ENCODE data around the gene TRERF1. TPM values are rescaled to one million over a fixed set of nuclear protein-coding genes. Genes with fewer than 3 reads are reported as not detected.

The TRERF1 gene
- total and polyA plus RNA-seq, 2 of the 4 experiments (the other 2 are of a cell fraction), result 6.3 to 9.9 TPM

DNA sequence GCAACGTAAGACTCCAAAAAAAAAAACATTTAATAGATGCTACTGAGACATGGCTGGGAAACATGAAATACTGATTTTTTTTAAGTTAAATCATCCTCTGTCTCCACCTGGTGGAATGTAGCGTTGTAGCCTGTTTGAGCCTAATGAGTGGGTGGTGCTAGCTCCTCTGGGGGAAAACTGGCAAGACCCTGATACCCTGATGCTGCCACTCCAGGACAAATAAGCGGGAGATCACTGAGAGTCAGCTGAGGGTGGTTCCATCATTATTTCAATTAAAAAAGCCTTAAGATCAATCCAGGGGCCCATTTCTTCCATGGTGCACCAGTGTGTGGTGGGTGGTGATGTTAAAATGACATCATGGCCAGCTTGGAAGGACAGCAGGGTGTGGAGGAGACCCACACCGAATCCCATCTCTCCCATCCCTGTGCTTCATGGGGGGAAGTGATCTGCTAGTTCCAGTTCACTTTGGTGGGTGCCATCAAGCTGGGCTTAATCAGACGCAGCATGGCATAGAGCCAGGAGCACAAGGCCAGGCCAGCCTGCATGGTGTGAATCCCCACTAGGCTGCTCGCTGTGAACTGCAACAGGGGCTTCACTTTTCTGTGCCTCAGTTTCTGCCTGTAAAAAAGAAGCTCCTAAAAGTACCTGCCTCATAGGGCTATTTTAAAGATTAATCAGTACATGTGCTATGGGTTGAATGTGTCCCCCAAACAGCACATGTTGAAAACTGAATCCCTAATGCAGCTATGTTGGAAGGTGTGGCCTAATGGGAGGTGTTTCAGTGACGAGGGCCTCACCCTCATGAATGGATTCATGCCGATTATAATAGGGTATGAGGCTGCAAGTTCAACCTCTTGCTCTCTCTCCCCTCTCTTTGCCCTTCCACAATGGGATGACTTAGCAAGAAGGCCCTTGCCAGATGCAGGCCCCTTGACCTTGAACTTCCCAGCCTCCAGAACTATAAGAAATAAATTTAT lies 221.1 kb downstream of the TRERF1 start (continued):
- TF ChIP-seq, protein P1, sequence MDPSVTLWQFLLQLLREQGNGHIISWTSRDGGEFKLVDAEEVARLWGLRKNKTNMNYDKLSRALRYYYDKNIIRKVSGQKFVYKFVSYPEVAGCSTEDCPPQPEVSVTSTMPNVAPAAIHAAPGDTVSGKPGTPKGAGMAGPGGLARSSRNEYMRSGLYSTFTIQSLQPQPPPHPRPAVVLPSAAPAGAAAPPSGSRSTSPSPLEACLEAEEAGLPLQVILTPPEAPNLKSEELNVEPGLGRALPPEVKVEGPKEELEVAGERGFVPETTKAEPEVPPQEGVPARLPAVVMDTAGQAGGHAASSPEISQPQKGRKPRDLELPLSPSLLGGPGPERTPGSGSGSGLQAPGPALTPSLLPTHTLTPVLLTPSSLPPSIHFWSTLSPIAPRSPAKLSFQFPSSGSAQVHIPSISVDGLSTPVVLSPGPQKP (IDR thresholded peaks at IDR 0.05; ENCODE audit: borderline replicate concordance, low read depth, low read length), result no peak

DNA sequence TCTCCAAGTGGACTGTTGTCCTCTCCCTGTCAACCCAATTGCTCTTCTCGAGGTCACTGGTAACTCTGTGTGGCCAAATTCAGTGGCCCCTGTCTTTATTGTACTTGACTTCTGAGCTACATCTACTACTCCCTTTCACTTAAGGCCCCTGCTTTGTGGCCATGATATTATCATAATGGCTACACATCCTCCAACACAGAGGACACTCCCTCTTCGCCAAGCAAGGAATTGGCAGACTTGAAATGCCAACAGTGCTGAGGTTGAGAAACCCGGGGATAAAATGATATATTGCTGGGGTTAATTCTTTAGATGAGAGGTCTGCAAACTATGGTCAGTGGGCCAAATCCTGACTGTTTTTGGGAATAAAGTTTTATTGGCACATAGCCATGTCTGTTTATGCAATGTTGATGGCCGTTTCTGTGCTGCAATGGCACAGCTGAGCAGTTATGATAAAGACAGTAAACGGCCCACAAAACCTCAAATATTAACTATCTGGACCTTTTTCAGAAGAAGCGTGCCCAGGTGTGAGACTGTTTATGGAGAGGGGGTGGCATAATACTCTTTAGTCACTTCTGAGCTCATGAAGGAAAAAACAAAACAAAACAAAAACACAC lies 222.1 kb downstream of the TRERF1 start:
- H3K4me1 ChIP-seq (ENCODE audit: control insufficient read depth, insufficient read depth, low read length), result peaks cover 13% of the 10 kb centered on the region
- POLR2A ChIA-PET (ENCODE audit: unreplicated experiment), result no interaction called here
- H3K9me3 ChIP-seq (ENCODE audit: control insufficient read depth, insufficient read depth, low read length), result no peaks in the 10 kb centered on the region
- TF ChIP-seq BHLHE40 (IDR thresholded peaks at IDR 0.05; ENCODE audit: low read depth, low read length), result no peak
- TF ChIP-seq RCOR1 (IDR thresholded peaks at IDR 0.05; ENCODE audit: insufficient replicate concordance, low read length), result no peak
- TF ChIP-seq NFE2L2 (IDR thresholded peaks at IDR 0.05; ENCODE audit: low read depth, low read length), result no peak
- H3K23ac ChIP-seq (ENCODE audit: low read depth, low read length), result 0 out of 2 replicates have a peak overlapping the region, but pooled peaks have one; percentile 34
- in situ Hi-C loops (cut with MboI; ENCODE audit: low sequenced_read_pairs), result no loop called here
- no peak overlapping the region for H2AK5ac ChIP-seq (ENCODE audit: low read depth, low read length)
- no CpG with 5 or more reads among the region's 6 CpGs for WGBS, 2 experiments (ENCODE audit: extremely low coverage in 2 of 2, insufficient read length in 1 of 2)
- H4K8ac ChIP-seq (ENCODE audit: low read depth in 2 of 2, low read length in 2 of 2), result no peak overlapping the region
- DNase-seq (no peak), ATAC-seq (ENCODE audit: low read depth) (no peak)
- no peak overlapping the region for H4K5ac ChIP-seq (ENCODE audit: low read depth, low read length)
- CTCF ChIA-PET, result interaction anchor here (0.7 kb wide), 1 partner anchor 318 kb away, joined by 3 read pairs; no protein-coding TSS in a partner anchor
- no peak overlapping the region for H3K9ac ChIP-seq (ENCODE audit: low read depth, low read length)
- peaks cover 25% of the 10 kb centered on the region for H3K36me3 ChIP-seq (ENCODE audit: control insufficient read depth, insufficient read depth, low read length)
- no peak overlapping the region for H2BK120ac ChIP-seq (ENCODE audit: low read depth, low read length)
- H3K14ac ChIP-seq (replicated peaks; ENCODE audit: low read depth, low read length), result no peak overlapping the region
- H2AFZ ChIP-seq (replicated peaks; ENCODE audit: low read length, poor library complexity), result no peak overlapping the region
- no peak overlapping the region for H3K56ac ChIP-seq (ENCODE audit: extremely low read depth, insufficient read depth, low read length)
- dilution Hi-C loops (cut with HindIII; ENCODE audit: low sequenced_read_pairs, unreplicated experiment), result no loop called here
- H3K4me2 ChIP-seq (ENCODE audit: low read depth, low read length), result no peak overlapping the region
- H4K91ac ChIP-seq (ENCODE audit: insufficient read depth, low read depth, low read length), result no peak overlapping the region
- H2BK15ac ChIP-seq (ENCODE audit: low read depth, low read length), result no peak overlapping the region
- peaks cover 22% of the 10 kb centered on the region for H3K9me1 ChIP-seq (ENCODE audit: insufficient read depth, low read length)
- H3K79me1 ChIP-seq (ENCODE audit: low read depth in 1 of 2, low read length in 2 of 2), result peaks cover 3 to 22% of the 10 kb centered on the region in 2 experiments; a peak in 2 of 4 replicates
- no peak overlapping the region for H3K4ac ChIP-seq (ENCODE audit: low read depth, low read length)
- no peak overlapping the region for H3K18ac ChIP-seq (ENCODE audit: low read depth, low read length)
- no peak overlapping the region for H2AK9ac ChIP-seq (replicated peaks; ENCODE audit: low read depth, low read length, poor library complexity)
- BruUV-seq (replicated peaks), result no TSS peak
- no peak overlapping the region for H2BK5ac ChIP-seq (ENCODE audit: low read depth, low read length, poor library complexity, severe bottlenecking)
- H3K27ac ChIP-seq (ENCODE audit: insufficient read depth, low read length), result no peak overlapping the region
- intact Hi-C loops (cut with micrococcal nuclease), result loop anchor here (10.0 kb wide), 1 partner anchor 105 kb away; no protein-coding TSS in a partner anchor
- H4K20me1 ChIP-seq (ENCODE audit: insufficient read depth, low read length), result no peaks in the 10 kb centered on the region
- no peaks in the 10 kb centered on the region for H3K27me3 ChIP-seq (ENCODE audit: control insufficient read depth, insufficient read depth, low read length)
- no peak overlapping the region for H3K4me3 ChIP-seq (ENCODE audit: insufficient read depth, low read depth, low read length)
- H2BK20ac ChIP-seq (ENCODE audit: low read depth, low read length), result no peak overlapping the region

Measured in IMR-90 (cell line).